Measurements from ENCODE around the gene PRKAG1.

The PRKAG1 gene

DNA sequence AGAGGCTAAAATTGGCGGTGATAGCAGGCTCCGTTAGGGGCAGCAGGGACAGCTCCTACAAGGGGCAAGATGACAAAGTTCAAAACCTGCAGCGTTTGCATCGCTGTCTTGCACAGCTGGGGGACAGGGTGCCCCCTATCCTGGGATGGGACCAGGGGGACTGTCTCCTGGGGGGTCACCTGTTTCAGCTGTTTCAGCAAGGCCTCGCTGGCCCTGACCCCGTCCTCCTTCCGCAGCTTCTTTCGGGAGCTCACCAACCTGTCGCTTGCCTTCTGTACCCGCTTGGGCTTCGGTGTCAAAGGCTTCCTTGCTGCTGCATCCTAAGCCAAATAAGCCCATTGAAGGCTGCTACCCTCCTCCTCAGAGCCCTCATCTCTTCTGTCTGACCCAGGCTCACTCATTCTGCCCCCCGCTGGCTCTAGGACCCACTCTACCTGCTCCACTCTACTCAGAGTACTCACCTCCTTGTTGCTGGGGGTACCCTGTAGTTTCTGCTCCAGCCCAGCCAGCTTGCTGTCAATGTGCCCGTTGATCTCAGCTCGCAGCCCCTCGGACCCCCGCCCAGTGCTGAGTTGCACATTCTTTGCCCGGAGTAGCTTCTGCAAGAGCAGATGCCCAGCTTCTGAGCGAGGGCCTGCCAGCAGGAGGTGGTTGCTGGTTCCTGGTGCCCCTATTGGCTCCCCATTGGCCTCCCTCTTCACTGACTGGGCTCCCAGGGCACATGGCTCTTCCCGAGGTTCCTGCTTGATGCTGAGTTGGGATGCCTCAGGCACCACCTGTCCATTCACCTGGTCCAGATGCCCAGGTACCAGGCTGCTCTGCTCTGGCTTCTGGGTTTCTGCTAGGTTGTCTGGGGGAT, 12.4 kb upstream of the PRKAG1 start:
- DNase-seq, result no peak

DNA sequence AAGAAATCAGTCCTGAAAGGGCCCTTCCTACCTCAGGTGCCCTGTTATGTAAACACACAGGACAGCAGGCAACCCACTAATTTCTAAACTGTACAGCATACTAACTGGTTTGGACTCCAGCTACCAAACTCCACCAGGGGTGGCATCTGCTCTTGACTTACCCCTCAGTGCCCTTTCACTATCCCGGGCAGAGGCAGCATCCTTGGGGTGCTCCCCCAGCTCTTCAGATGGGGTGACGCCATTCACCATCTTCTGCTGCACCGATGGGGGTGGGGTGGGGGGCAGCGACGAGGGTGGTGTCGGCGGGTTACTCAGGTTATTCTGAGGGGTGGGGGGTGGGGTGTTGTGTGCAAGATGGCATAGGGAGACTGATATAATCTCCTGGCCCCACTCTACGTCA, 11.5 kb upstream of the PRKAG1 start:
- DNase-seq, result no peak

DNA sequence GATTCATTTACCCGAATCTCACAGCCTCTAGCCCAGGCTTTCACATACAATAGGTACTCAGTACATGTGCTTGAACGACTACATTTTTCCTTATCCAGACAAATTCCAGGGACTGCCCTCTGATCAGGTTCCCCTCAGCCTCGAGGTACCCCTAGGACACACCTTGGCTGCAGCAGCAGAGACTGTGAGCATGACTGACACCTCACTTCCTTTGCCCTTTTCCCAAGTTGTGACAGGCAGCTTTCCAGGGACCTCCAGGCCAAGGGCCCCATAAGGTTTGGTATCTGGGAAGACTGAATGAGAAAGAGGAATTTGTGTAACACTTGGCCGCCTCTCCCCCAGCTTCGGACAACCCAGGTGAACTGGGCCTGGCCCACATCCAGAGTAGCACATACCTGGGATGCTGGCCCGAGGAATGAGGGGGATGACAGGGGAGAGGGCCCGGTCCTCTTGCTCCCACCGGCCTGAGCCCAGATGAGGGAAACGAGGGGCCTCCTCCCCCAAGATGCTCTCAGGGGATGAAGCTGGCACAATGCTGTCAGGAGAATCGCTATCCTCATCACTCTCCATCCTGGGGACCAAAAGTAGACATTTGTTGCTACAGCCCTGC, 10.2 kb upstream of the PRKAG1 start:
- no peak for DNase-seq

DNA sequence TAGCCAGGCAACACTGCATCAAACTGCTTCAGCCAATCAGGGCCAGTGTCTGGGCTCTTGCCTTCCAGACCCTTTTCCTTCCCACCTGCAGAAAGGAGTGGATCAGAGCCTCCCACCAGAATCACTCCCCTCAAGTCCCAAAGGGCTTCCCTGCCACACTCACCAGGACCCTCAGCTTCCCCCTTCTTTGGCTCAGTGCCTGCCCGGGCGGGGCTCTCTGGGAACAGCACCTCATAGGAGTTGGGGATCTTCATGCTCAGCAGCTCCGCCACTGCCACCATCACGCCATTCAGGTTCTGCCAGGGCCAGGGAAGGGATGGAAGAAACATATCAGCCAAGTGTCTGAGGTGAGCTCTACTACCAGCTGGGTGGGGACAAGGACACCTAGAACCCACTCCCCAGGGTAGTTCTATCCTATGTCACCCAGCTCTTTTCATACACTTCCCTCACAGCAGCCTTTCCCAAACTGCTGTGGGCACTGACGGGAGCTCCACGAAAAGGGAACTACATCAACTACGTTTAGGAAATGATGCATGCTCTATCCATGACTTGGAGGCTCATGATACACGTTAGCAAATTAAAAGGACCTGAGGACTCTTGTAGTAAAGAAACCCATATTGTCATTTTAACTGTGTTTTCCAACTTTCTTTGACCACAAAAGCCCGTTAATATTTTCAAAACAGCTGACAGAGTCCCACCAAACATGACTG, 9.4 kb upstream of the PRKAG1 start:
- DNase-seq, result no peak

DNA sequence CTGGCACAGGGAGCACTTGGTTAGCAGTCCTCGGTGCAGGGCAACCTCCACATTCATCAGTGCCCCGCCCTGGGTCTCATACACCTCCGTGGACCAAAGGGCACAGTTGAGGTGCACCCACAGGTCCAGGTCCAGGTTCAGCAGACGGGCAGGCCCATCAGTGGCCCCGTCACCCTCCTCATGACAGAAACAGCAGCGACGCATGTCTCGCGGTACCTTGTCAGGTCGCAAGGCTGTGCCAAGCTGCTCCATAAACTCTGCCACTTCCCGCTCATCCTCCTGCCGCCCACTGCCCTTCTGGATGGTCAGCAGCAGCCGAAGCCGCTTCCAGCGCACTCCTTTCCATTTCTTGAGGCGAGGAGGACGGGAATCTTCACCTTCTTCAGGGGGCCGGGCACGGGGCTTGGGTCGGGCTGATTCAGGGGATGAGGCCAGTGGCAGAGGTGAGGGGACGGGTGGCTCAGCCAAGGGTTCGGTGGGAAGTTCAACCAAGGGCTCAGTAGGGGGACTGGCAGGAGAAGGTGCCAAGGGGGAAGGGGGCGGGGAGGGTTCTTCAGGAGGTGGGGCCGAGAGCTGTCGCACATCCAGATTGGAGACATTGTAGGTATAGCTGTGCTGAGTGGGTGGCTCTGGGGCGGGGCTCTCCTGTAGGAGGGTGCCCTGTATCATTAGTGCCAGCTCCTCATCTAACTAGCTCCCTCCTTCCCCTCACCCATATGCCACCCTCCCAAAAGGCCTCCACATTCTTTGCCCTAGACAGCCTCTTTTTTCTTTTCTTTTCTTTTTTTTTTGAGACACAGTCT, 8.3 kb upstream of the PRKAG1 start:
- DNase-seq, result no peak

DNA sequence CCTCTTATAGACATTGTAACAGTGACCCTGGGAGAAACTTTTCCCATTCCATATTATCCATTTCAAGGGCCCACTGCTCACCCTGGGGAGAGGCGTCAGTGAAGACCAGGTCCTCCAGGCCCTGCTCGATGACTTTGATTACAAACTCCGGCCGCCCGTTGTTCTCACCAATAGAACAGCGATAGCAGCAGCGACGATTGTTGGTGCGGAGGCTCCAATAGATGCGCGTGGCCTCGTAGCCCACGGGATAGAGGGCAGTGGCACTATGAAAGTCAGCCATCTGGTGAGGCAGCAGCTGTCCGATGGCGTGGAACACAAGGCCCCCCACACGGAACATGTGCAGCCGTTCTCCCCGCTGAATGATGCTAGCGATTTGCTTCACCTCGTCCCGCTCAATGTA, 7.5 kb upstream of the PRKAG1 start:
- no peak for DNase-seq

DNA sequence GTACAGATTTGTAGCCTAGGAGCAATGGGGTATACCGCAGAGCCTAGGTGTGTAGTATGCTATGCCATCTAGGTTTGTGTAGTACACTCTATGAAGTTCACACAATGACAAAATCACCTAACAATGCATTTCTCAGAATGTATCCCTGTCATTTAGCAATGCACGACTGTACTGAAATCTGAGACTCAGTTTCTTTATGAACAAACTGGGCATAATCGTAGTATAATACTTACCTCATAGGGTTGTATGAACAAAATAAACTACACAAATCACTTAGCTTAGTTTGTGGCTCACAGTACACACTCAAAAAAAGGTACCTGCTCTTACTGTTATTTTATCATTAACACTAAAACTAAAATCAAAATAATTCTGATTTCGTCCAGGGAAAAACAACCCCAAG, 6.9 kb upstream of the PRKAG1 start:
- DNase-seq, result no peak

DNA sequence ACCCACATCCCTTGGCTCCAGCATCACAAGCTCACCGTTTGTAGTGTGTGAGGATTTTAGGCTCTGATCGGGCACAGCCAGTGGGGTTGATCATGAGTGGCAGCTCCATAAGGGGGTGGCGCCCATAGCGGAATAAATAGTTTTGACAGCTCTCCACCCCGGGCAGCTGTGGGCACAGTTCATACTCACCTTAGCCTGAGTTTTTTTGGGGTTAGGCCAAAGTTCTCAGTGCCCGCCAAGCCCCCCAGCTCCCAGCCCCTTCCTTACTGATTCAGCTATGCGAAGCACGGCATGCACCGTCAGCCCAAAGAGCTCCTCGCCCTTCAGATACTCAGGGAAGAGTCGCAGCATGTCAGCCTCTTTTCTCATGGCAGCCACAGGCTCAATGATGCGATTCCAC, 6.0 kb upstream of the PRKAG1 start:
- no peak for DNase-seq

DNA sequence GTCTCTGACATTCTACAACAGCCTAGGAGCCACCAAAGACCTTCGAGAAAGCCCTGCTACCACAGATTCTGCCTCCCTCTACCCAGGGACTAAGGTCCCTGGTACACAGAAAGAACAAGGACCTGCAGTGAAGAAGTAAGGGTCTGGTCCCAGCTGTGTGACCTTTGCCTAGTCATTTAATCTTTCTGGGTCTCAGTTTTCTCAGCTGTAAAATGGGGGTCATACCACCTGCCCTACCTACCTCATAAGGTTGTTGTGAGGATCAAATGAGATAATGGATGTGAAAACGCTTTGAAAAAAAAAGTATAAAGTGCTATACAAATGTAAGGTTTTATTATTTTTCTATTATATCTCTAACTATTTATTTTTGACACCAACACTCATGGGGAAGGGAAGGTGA, 5.2 kb upstream of the PRKAG1 start:
- DNase-seq, result no peak

DNA sequence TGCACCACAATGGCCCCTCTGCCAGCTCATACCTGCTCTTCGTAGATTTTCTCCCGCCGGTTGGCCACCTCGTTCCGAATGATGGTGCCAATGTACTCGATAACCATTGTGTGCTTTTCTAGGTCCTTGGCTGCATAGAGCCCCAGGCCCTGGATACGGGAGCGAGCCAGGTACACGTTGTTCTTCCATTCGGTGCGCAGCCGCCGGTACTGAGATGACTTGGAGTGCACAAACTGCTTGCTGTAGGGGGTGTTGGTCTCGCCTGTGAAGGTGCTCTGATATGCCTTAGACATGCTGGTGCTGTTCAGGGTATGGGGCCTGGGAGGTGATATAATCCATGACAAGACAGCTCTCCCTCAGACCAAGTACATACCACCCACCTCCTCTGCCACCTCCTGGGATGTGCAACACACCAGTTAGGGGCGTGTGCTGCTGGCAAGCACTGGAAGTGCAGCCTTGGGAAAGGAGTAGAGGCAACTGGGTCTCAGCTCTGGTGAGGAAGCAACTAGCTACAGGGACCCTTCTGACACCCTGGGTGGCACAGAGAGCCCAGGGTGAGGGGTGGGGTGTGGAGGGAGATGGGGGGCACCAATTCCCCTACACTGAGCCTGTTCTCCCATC, 4.1 kb upstream of the PRKAG1 start:
- no peak for DNase-seq

DNA sequence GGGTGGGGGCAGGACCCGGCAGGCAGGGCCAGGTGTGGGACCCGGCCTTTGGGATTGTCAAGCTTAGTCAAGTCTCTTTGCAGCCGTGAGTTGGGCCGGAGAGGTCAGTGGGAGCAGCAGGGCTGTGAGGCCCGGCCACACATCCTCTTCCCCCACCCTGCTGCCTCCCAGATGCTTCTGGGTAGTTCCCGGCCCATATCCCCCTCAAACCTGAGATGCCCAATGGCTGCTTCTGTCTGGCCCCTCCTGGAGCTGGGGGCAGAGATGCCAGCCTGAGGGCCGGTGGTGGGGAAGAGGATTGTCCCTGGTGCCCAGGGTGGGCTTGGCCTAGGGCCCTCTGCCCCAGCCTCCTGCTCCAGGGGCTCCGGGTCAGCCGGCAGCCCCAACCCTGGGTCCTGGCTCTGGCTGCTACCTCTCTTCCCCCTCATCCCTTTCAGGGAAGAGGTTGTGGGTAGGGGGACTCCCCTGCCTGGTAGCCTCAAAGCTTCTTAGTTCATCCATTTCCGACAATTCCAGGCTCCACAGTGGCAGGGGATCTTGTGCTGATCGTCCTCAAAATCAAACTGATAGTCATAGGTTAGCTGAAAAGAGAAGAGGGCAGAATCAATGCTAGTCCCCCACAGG, 2.8 kb upstream of the PRKAG1 start:
- no peak for DNase-seq

DNA sequence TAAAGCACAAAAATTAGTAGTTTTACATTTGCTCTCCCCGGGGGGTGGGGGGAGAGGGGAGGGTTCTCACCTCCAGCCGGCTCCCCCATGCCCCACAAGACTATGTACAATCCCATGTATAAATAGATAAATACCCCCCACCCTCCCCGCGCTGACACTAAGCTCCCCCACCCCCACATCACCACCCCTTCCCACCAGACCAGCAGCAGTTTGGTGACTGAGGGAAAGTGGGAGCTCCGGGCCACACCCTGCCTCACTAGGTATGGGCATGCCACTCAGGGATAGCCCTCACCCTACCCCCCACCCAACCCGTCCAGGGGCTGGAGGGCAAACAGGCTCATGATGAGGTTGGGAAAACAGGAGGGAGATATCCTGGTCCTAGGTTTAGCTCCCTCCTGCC, 1.9 kb upstream of the PRKAG1 start:
- no peak for DNase-seq

DNA sequence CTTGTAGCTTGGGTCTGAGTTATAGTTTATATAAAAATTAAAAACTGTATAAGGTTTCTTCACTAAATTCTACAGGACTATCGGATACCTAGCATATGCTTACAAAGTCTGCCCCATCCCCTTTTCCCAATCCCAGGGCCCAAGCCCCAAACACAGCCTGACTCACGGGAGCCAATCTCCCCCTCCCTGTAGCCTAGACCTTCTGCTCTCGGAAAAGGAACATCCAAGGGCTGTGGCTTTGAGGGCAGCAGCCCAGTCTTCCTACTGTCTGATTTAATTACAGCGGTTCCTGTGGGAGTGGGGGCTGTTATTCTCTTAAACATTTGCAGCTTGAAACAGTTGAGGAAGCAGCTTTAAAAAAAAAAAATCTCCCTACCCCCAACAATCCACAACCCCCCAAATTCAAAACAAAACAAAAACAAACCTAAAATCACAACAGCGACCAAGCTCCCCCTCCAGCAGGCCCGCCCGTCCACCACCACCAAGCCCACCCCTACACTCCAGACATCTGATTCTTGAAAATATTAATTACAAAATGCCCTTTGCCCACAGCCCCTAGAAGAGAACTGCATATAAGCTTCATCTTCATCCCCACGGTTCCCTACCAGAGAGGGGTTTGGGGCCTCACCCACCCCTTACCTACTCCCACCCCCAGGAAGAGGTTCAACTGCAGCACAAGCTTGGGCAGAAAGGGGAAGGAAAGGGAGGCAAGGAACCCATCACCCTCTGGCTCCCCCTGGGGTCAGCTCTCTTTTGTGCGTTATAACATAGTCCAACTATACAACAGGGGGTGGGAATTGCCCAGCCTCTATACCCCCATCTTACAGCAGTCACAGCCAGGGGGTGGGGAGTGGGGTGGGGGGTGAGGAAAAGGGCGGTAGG, 1.1 kb upstream of the PRKAG1 start:
- no peak for DNase-seq

DNA sequence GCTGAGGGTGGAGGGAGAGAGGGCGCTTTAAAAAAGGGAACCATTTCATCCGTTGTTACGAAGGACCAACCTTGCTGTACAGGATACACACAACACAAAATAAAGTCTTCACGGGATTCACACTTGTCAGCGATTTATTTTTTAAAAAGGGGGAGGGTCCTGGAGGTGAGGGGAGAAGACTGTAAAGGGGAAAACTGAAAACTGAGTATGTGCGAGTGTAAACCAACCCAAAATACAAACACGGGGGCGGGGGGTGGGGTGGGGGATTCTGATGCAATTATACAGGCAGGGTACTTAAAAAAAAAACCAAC, 499 bp upstream of the PRKAG1 start:
- DNase-seq, result no peak

DNA sequence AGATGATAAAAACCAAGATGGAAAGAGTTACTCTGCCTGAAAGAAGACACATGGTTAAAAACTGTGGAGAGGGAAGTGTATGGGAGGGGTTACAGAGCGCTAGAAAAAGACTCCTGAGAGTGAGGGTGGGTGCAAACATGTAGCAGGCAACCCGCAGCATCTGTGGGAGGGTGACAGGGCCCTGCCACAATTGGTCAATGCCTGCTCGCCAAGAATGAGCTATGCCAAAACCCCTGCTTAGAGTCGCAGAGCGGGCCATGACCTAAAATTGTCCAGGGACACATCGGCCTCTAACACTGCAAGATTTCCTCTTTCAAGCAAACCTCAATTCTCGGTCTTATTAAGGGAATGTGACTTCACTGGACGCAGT, 700 bp downstream of the PRKAG1 start:
- no peak for DNase-seq

DNA sequence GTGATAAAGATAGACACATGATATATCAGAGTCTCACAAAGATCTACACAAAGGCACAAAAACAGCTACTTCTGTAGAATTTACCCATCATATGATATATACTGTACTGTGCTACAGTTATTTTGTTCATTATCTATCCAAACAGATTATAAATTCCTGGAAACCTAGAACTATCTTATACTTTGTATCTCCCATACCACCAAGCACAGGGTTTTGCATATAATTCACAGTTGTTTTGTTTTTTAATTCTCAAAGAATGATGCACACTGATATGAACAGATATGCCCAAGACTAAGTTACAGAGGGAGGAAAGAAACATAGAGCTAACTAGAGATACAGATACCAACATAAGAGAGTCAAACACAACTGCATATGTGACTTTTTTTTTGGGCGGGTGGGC, 3.4 kb downstream of the PRKAG1 start:
- no peak for DNase-seq

DNA sequence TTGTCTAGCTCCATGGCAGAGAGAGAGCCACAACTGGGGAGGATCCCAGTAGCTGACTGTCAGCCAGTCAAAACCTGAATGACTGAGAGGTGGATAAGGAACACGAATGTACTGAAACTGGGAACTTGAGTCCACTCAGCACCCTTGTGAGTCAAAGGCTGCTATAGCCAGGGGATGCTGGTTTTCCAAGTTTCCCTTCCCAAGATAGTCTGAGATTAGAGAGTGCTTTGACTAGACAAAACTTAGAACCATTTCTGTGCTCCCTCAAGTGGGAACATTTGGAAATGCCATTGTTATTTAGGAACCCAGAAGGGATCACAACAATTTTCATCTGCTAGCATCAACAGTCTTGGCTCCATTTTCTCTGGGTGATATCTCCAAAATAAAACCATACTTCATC, 4.0 kb downstream of the PRKAG1 start:
- DNase-seq, result no peak

DNA sequence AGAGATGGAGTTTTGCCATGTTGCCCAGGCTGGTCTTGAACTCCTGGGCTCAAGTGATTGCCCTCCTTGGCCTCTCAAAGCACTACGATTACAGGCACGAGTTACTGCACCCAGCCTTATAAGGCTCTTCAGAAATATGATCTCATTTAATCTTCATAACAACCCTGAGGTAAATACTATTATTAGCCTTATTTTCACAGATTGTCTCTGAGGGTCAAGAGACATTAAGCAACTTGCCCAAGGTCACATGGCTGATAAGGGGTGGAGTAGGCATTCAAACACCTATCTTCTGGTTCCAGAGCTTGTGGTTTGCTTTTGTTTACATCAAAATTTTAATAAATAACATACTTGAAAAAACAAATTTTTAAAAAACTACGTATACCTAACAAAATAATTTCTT, 5.1 kb downstream of the PRKAG1 start:
- DNase-seq, result no peak

DNA sequence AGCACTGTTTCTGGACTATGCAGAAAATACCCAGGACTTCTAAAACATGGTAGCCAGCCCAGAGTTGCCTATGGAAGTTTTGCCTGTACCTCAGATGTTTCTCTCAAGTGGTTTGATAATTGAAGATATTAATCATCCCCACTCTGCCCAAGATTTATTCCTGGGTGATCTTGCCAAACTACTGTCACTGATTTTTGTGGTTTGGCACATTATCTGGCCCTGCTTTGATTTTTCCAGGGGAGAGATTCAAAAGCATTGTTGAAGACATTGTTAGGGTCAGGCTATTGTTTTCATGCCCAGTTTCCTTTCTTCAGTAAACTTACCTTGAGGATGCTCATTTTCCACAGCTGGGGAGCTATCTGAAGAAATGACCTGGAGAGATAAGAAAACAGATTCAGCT, 5.8 kb downstream of the PRKAG1 start:
- no peak for DNase-seq

DNA sequence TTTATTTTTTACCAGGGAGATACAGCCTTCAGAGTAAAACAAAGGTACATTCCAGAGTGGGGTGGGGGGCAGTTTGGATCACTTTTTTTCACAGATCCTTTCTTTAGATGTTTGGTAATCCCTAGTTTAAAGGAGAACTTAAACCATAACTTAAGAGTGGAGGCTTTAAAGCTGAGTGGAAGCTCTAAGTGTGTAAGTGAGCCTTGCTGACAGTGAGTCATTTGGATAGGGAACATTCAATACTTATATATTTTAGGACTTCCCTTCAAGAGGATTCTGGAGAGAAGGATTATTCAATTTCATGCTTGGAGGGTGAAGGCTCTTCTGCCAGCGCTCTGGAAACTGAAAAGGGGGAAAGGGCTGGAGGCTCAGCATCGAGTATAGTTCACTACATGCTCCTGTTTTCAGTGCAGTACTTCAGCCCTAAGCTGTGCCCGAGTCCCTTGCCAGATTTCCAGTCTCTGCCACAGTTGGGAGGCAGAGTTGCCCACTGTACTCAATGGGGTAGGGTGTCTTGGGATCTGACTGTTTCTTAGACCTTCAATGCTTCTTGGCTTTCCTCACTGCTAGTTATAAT, 8.4 kb downstream of the PRKAG1 start:
- DNase-seq, result no peak

DNA sequence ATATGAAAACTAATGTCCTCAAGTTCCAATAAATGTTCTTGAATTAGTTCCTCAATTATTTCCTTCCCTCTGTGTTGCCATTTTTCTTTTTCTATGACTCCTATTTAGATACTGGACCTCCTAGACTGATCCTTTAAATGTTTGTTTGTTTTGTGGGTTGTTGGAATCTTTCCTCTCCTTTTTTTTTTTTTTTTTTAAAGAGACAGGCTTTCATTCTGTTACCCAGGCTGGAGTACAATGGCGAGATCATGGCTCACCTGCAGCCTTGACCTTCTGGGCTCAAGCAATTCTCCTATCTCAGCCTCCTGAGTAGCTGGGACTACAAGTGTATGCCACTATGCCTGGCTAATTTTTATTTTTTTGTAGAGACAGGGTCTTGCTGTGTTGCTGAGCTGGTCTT, 9.6 kb downstream of the PRKAG1 start:
- DNase-seq, result no peak
